OCI-LY3 (cell line): ENCODE measurements around the gene LRGUK.

ENCODE experiments used
- EZH2phosphoT487 ChIP-seq: fragments of 200-600 bp; shearing (Covaris generic); IDR thresholded peaks from 2 replicates; pipeline ENCODE4 v1.6.1; 2018; ENCODE audit warnings: antibody characterized with exemption, mixed run types, low read depth
- TF ChIP-seq, protein P1 (sequence below): fragments of 200-600, 300-600 bp; sonication (generic); IDR thresholded peaks from 2 replicates; pipeline ENCODE4 v1.5.1; 2014; ENCODE audit warnings: antibody characterized with exemption, low read length, low read depth

DNA sequence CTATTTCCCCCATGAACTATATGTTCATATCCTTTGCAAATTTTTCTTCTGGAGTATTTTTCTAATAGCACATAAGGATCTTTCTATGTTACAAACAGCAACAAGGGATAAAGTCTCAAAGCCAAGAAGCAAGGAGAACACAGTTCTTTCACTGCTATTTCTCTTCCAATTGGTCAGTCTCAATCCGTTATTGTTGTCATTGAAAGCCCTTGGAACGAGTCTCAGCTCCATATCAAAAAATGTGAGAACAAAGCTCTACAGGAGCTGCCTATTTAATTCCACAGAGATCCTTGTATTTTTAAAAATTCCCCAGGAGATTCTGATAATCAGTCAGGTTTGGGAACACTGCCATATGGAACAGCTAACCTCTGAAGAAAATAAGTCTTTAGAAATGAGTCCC, 173.8 kb downstream of the LRGUK start:
- TF ChIP-seq, protein P1, sequence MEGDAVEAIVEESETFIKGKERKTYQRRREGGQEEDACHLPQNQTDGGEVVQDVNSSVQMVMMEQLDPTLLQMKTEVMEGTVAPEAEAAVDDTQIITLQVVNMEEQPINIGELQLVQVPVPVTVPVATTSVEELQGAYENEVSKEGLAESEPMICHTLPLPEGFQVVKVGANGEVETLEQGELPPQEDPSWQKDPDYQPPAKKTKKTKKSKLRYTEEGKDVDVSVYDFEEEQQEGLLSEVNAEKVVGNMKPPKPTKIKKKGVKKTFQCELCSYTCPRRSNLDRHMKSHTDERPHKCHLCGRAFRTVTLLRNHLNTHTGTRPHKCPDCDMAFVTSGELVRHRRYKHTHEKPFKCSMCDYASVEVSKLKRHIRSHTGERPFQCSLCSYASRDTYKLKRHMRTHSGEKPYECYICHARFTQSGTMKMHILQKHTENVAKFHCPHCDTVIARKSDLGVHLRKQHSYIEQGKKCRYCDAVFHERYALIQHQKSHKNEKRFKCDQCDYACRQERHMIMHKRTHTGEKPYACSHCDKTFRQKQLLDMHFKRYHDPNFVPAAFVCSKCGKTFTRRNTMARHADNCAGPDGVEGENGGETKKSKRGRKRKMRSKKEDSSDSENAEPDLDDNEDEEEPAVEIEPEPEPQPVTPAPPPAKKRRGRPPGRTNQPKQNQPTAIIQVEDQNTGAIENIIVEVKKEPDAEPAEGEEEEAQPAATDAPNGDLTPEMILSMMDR = no peak
- no peak for TF ChIP-seq EZH2phosphoT487
